Measurements from ENCODE around the gene ATP11A. TPM values are rescaled to one million over a fixed set of nuclear protein-coding genes. Genes with fewer than 3 reads are reported as not detected.
"Not testable (repeated sequence)": the region's sequence is repeated elsewhere in the genome, so short reads cannot be mapped to it uniquely, and the experiment has no call there.

ATP11A gene
- total RNA-seq, 2 experiments from 2014 or later = 42.1 to 50.7 TPM

DNA sequence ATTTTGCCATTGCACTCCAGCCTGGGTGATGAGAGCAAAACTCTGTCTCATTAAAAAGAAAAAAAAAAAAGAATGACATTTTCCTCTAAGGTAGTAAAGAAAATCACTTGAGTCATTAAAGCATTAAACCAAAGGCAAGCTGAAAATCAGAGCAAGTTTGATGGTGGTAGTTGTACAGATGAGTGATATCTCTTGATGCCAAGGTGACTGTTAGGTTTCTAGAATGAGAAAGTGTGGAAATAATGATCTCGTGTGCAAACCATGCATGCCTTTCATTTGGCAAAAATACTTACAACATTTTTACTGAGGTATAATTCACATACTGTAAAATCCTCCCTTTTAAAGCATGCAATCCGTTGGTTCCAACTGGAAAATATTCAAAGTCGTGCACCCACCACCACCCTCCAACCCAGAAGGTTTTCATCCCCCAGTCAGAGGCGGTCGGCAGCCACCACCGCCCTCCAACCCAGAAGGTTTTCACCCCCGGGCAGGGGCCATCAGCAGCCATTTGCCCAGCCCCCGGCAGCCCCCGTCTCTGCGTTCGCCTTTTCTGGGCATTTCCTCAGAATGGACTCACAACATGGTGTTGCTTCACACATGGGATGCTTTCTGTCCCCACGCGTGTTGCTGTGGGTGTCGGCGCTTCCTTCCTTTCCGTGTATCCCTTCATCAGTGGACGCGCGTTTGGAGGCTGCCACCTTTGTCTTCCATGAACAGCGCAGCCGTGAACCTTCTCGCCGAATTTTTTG, 90.2 kb downstream of the ATP11A start:
- H3K27ac Mint-ChIP-seq = no peak overlapping the region
- H3K27me3 Mint-ChIP-seq = no peaks in the 10 kb centered on the region
- H3K4me3 Mint-ChIP-seq = no peak overlapping the region
- intact Hi-C loops (cut with DNase I, micrococcal nuclease) = no loop called here
- ChIA-PET CTCF (no interaction called here), POLR2A (no interaction called here)
- H3K36me3 Mint-ChIP-seq (ENCODE audit: low read depth) = peaks cover 2% of the 10 kb centered on the region
- peaks cover 28% of the 10 kb centered on the region for H3K4me1 Mint-ChIP-seq
- H3K9me3 Mint-ChIP-seq (ENCODE audit: low read depth) = no peaks in the 10 kb centered on the region
- no peak for DNase-seq
- peak; percentile 55 for ATAC-seq

DNA sequence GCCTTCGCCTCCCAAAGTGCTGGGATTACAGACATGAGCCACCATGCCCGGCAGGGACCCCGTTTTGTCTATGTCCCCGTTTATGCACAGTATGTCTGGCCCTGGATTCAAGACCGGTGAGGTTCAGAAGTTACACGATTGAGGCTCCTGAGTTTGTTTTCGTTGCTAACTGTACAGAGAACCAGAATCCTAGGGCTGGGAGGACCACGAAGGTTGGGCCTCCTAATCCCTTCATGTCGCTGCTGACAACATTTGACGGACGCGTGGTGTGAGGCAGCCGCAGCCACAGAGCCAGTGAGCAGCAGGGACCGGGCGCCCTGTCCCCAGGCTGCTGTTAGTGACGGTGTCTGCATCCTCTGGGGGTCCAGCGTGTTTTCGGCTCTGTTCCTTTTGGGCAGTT, 91.4 kb downstream of the ATP11A start:
- Mint-ChIP-seq H3K27ac (no peak overlapping the region), H3K9me3 (ENCODE audit: low read depth) (no peaks in the 10 kb centered on the region), H3K27me3 (no peaks in the 10 kb centered on the region), H3K4me1 (peaks cover 27% of the 10 kb centered on the region), H3K36me3 (ENCODE audit: low read depth) (peaks cover 6% of the 10 kb centered on the region), H3K4me3 (no peak overlapping the region)
- ATAC-seq = no peak
- CTCF ChIA-PET = no interaction called here
- intact Hi-C loops (cut with DNase I, micrococcal nuclease) = no loop called here
- POLR2A ChIA-PET = no interaction called here
- no peak for DNase-seq

DNA sequence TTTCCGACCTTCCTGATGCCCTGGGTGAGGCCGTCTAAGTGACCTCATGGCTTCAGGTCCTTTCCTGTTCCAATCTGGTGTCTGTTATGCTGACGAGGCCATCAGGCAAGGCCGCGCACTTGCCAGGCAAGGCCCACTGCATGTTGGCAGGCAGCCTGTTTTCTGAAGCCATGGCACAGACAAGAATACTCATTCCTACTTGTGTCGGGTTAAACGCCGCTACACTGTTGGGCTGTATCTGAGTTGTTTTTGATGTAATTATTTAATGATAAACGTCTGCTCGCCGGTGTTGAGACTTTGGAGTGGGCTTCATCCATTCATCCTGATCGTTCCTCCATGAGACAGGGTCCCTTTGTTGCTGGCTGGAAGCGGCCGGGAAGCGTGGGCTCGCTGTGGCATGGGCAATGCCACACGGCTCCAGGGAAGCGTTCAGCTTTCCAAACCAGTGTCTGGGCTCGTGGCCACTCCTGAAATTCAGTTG, 92.1 kb downstream of the ATP11A start:
- DNase-seq (no peak), ATAC-seq (no peak)
- POLR2A ChIA-PET = no interaction called here
- peaks cover 9% of the 10 kb centered on the region for H3K36me3 Mint-ChIP-seq (ENCODE audit: low read depth)
- CTCF ChIA-PET = no interaction called here
- H3K27me3 Mint-ChIP-seq = no peaks in the 10 kb centered on the region
- H3K9me3 Mint-ChIP-seq (ENCODE audit: low read depth) = no peaks in the 10 kb centered on the region
- H3K27ac Mint-ChIP-seq = no peak overlapping the region
- peaks cover 26% of the 10 kb centered on the region for H3K4me1 Mint-ChIP-seq
- no peak overlapping the region for H3K4me3 Mint-ChIP-seq
- intact Hi-C loops (cut with DNase I, micrococcal nuclease) = no loop called here

DNA sequence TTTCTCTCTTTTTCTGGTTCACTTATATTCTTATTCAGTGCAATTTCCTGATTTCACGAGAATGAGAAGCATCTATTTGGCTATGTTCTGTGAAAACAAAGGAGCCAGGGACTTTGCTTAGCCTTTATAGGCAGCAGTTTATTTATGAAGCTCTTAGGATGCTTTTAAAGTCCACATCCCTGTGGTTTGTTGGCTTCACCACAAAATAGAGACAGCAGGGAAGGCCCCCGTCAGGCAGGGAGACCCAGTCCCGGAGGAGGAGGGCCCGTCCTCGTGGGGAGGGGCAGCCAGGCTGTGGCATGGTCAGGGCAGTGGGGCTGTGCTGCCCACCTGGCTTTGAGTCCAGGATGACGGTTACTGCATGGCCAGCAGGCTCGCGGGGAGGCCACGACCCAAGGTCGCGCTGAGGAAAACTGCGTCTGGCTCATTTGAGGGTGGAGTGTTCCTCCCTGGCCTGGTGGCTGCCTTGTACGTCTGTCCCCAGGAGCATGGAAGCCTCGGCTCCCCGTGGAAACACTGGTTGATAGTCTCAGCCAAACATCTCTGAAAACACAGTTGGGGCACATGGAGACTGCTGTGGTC, 92.7 kb downstream of the ATP11A start:
- DNase-seq = no peak
- H3K9me3 Mint-ChIP-seq (ENCODE audit: low read depth) = no peaks in the 10 kb centered on the region
- H3K27ac Mint-ChIP-seq = no peak overlapping the region
- intact Hi-C loops (cut with DNase I, micrococcal nuclease) = no loop called here
- POLR2A ChIA-PET = no interaction called here
- no peak overlapping the region for H3K4me3 Mint-ChIP-seq
- peaks cover 26% of the 10 kb centered on the region for H3K4me1 Mint-ChIP-seq
- no peak for ATAC-seq
- no peaks in the 10 kb centered on the region for H3K27me3 Mint-ChIP-seq
- CTCF ChIA-PET = interaction anchor here (0.6 kb wide), 1 partner anchor 456 kb away, joined by 3 read pairs; no protein-coding TSS in a partner anchor
- peaks cover 9% of the 10 kb centered on the region for H3K36me3 Mint-ChIP-seq (ENCODE audit: low read depth)

- ChIA-PET POLR2A (no interaction called here), CTCF (interaction anchor here (0.6 kb wide), 1 partner anchor 455 kb away, joined by 3 read pairs; no protein-coding TSS in a partner anchor)
- ATAC-seq (no peak), DNase-seq (no peak)
- no peak overlapping the region for H3K4me3 Mint-ChIP-seq
- peak overlapping the region; percentile 39 for H3K27ac Mint-ChIP-seq
- intact Hi-C loops (cut with DNase I, micrococcal nuclease) = no loop called here
- no peaks in the 10 kb centered on the region for H3K27me3 Mint-ChIP-seq
- no peaks in the 10 kb centered on the region for H3K9me3 Mint-ChIP-seq (ENCODE audit: low read depth)
- H3K4me1 Mint-ChIP-seq = peaks cover 26% of the 10 kb centered on the region
- H3K36me3 Mint-ChIP-seq (ENCODE audit: low read depth) = peaks cover 11% of the 10 kb centered on the region
Measured at GRCh38 chr13:112783135-112783977, 93.5 kb downstream of the ATP11A start.

DNA sequence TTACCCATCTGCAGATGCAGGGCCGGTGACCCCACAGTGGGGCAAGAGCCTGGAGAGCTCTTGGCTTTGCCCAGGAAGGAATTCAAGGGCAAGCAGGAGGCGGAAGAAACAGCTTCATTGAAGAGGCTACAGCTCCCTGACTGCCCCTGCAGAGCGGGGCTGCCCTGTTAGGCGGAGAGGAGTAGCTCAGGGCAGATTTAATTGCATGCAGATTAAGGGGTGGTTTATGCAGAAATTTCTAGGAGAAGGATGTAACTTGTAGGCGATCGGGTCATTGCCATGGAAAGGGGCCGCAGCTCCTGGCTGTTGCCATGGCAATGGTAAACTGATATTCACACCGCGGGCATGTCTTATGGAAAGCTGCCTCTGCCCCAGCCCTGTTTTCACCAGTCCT, 94.1 kb downstream of the ATP11A start:
- Mint-ChIP-seq H3K9me3 (ENCODE audit: low read depth) (no peaks in the 10 kb centered on the region), H3K36me3 (ENCODE audit: low read depth) (peaks cover 16% of the 10 kb centered on the region), H3K27ac (peak overlapping the region; percentile 39), H3K4me1 (peaks cover 26% of the 10 kb centered on the region), H3K4me3 (no peak overlapping the region), H3K27me3 (no peaks in the 10 kb centered on the region)
- intact Hi-C loops (cut with DNase I, micrococcal nuclease) = no loop called here
- ATAC-seq (no peak), DNase-seq (no peak)
- ChIA-PET POLR2A (no interaction called here), CTCF (no interaction called here)

DNA sequence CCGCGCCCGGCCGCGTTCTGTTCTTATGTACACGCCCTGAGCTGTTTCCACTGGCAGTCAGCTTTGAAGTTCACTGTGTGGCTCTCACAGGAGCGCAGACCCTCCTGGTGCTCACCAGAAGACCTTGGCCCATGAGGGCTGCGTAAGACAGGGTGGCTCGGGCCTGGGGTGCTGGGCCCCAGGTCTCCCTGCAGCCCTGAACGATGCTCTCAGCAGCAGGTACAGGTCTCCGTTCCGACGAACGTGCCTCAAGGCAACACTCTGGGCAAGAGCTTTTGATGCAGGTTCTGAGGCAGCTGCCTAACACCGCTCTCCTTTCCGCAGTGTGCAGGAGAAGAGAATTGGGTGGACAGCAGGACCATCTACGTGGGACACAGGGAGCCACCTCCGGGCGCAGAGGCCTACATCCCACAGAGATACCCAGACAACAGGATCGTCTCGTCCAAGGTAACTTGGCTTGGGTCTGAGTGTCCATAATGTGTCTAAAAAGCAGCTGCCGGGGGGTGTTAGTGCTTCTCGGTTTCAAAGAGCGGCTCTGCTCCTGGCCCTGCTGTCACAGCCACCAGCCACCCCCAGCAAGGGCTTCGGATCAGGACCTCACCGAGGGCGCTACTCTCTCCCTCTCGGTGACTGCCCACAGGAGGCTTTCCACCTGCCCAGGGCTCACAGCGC, 95.1 kb downstream of the ATP11A start:
- CTCF ChIA-PET = no interaction called here
- Mint-ChIP-seq H3K27ac (no peak overlapping the region), H3K27me3 (no peaks in the 10 kb centered on the region), H3K4me1 (peaks cover 24% of the 10 kb centered on the region), H3K4me3 (no peak overlapping the region), H3K36me3 (ENCODE audit: low read depth) (peaks cover 16% of the 10 kb centered on the region), H3K9me3 (ENCODE audit: low read depth) (no peaks in the 10 kb centered on the region)
- POLR2A ChIA-PET = no interaction called here
- no peak for DNase-seq
- intact Hi-C loops (cut with DNase I, micrococcal nuclease) = no loop called here
- ATAC-seq = no peak

GRCh38 chr13:112785483-112785856, 95.6 kb downstream of the ATP11A start:
- peaks cover 16% of the 10 kb centered on the region for H3K36me3 Mint-ChIP-seq (ENCODE audit: low read depth)
- ChIA-PET CTCF (no interaction called here), POLR2A (no interaction called here)
- ATAC-seq (no peak), DNase-seq (no peak)
- no peaks in the 10 kb centered on the region for H3K9me3 Mint-ChIP-seq (ENCODE audit: low read depth)
- intact Hi-C loops (cut with DNase I, micrococcal nuclease) = no loop called here
- H3K4me3 Mint-ChIP-seq = no peak overlapping the region
- H3K27me3 Mint-ChIP-seq = no peaks in the 10 kb centered on the region
- H3K4me1 Mint-ChIP-seq = peaks cover 19% of the 10 kb centered on the region
- no peak overlapping the region for H3K27ac Mint-ChIP-seq

DNA sequence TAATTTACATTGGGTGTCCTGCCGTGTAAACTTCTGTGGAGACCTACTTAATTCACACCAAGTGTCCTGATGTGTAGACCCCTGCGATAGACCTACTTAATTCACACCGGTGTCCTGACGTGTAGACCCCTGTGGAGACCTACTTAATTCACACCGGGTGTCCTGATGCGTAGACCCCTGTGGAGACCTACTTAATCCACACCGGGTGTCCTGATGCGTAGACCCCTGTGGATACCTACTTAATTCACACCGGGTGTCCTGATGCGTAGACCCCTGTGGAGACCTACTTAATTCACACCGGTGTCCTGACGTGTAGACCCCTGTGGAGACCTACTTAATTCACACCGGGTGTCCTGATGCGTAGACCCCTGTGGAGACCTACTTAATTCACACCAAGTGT, 97.0 kb downstream of the ATP11A start:
- CTCF ChIA-PET; intact Hi-C loops (cut with DNase I, micrococcal nuclease): not testable (repeated sequence)

GRCh38 chr13:112790735-112791641, 101.2 kb downstream of the ATP11A start:
- H3K4me1 Mint-ChIP-seq = peaks cover 15% of the 10 kb centered on the region
- H3K27me3 Mint-ChIP-seq = no peaks in the 10 kb centered on the region
- H3K36me3 Mint-ChIP-seq (ENCODE audit: low read depth) = peaks cover 12% of the 10 kb centered on the region
- no peaks in the 10 kb centered on the region for H3K9me3 Mint-ChIP-seq (ENCODE audit: low read depth)
- peak; percentile 58 for ATAC-seq
- ChIA-PET POLR2A (no interaction called here), CTCF (interaction anchor here (0.8 kb wide), 1 partner anchor 13 kb away, joined by 3 read pairs; no protein-coding TSS in a partner anchor)
- no peak overlapping the region for H3K4me3 Mint-ChIP-seq
- no peak overlapping the region for H3K27ac Mint-ChIP-seq
- DNase-seq = no peak
- intact Hi-C loops (cut with DNase I, micrococcal nuclease) = no loop called here

More for the DNA sequence above, 97.0 kb downstream of the ATP11A start:
- H3K36me3 Mint-ChIP-seq (ENCODE audit: low read depth) = peaks cover 16% of the 10 kb centered on the region
- H3K4me1 Mint-ChIP-seq = peaks cover 19% of the 10 kb centered on the region
- H3K9me3 Mint-ChIP-seq (ENCODE audit: low read depth); DNase-seq; ATAC-seq; H3K27ac Mint-ChIP-seq; H3K27me3 Mint-ChIP-seq; H3K4me3 Mint-ChIP-seq; POLR2A ChIA-PET: not testable (repeated sequence)

All from activated CD4-positive, alpha-beta T cell treated with anti-CD3 and anti-CD28 coated beads for 36 hours (primary cell).